IPS-15b (cell line): ENCODE data around the gene TIMM23.
"Not testable (repeated sequence)": the region's sequence is repeated elsewhere in the genome, so short reads cannot be mapped to it uniquely, and the experiment has no call there.

Experiments used
- H3K27me3 ChIP-seq: one replicate; pipeline ENCODE4 v1.6.1; 2013; ENCODE audit warnings: low read length; ENCODE audit not compliant: control insufficient read depth, insufficient read depth
- H3K36me3 ChIP-seq: one replicate; pipeline ENCODE4 v1.6.1; 2013; ENCODE audit warnings: low read length; ENCODE audit not compliant: control insufficient read depth, insufficient read depth
- H3K4me1 ChIP-seq: one replicate; pipeline ENCODE4 v1.6.1; 2013; ENCODE audit warnings: mild to moderate bottlenecking, low read length; ENCODE audit not compliant: control insufficient read depth, insufficient read depth
- H3K4me3 ChIP-seq: one replicate; pipeline ENCODE4 v1.5.1; 2013; ENCODE audit warnings: low read depth, low read length
- H3K9ac ChIP-seq: one replicate; pipeline ENCODE4 v1.6.1; 2013; ENCODE audit warnings: low read depth, mild to moderate bottlenecking, low read length
- H3K9me3 ChIP-seq: one replicate; pipeline ENCODE4 v1.6.1; 2013; ENCODE audit warnings: mild to moderate bottlenecking, low read length; ENCODE audit not compliant: control insufficient read depth, insufficient read depth

TIMM23 gene

DNA sequence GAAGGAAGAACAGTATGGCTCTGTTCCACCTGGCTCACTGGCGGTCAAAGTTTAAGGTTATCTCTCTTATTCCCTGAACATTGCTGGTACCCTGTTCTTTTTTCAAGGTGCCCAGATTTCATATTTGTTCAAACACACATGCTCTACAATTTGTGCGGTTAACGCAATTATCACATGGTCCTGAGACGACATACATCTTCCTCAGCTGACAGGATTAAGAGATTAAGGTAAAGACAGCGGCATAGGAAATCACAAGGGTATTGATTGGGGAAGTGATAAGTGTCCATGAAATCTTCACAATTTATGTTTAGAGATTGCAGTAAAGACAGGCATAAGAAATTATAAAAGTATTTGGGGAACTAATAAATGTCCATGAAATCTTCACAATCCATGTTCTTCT is 27.7 kb downstream of the TIMM23 start:
- Histone ChIP-seq H3K36me3 (peaks cover 14% of the 10 kb centered on the region), H3K4me1 (peaks cover 24% of the 10 kb centered on the region)
- not testable (repeated sequence) for H3K4me3 ChIP-seq, H3K27me3 ChIP-seq, H3K9me3 ChIP-seq, H3K9ac ChIP-seq

DNA sequence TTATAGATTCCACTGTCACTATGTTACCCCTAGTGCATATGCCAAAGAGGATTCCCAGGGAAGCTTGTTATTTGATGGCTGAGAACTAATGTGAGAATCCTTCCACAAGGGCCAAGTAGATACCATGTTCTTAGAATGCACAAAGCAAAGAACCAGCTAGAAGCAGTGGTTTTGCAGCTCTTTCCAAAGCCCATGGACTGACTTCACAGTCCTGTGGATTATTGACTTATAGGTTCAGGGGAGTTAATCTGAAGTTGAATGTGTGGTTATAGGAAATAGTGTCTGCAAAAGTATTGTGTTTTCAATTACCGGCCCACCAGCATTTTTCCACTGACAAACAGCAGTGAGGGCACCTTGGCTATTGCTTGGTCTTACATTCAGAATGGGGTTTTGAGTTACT is 28.2 kb downstream of the TIMM23 start:
- H3K4me1 ChIP-seq, result peaks cover 24% of the 10 kb centered on the region
- H3K4me3 ChIP-seq, result no peak overlapping the region
- H3K36me3 ChIP-seq, result peaks cover 15% of the 10 kb centered on the region
- no peaks in the 10 kb centered on the region for H3K27me3 ChIP-seq
- H3K9ac ChIP-seq, result no peak overlapping the region
- no peaks in the 10 kb centered on the region for H3K9me3 ChIP-seq

- Histone ChIP-seq H3K4me1 (peaks cover 24% of the 10 kb centered on the region), H3K4me3 (no peak overlapping the region), H3K9ac (no peak overlapping the region), H3K36me3 (peaks cover 17% of the 10 kb centered on the region), H3K9me3 (no peaks in the 10 kb centered on the region), H3K27me3 (no peaks in the 10 kb centered on the region)
These were observed 29.0 kb downstream of the TIMM23 start for GRCh38 chr10:46001187-46001756.

GRCh38 chr10:46002189-46002687 is 29.9 kb downstream of the TIMM23 start:
- Histone ChIP-seq H3K36me3 (peaks cover 17% of the 10 kb centered on the region), H3K4me1 (peaks cover 24% of the 10 kb centered on the region)
- not testable (repeated sequence) for H3K9me3 ChIP-seq, H3K27me3 ChIP-seq, H3K4me3 ChIP-seq, H3K9ac ChIP-seq

GRCh38 chr10:46002916-46003693 is 30.8 kb downstream of the TIMM23 start:
- Histone ChIP-seq H3K4me1 (peaks cover 17% of the 10 kb centered on the region), H3K36me3 (peaks cover 23% of the 10 kb centered on the region)

GRCh38 chr10:46004963-46005362 is 32.7 kb downstream of the TIMM23 start:
- H3K36me3 ChIP-seq, result peaks cover 39% of the 10 kb centered on the region
- peaks cover 10% of the 10 kb centered on the region for H3K4me1 ChIP-seq
- H3K9ac ChIP-seq, result no peak overlapping the region
- no peaks in the 10 kb centered on the region for H3K9me3 ChIP-seq
- no peak overlapping the region for H3K4me3 ChIP-seq
- no peaks in the 10 kb centered on the region for H3K27me3 ChIP-seq

More at GRCh38 chr10:46002916-46003693, 30.8 kb downstream of the TIMM23 start:
- Histone ChIP-seq H3K27me3 (no peaks in the 10 kb centered on the region), H3K4me3 (no peak overlapping the region), H3K9ac (no peak overlapping the region), H3K9me3 (no peaks in the 10 kb centered on the region)

DNA sequence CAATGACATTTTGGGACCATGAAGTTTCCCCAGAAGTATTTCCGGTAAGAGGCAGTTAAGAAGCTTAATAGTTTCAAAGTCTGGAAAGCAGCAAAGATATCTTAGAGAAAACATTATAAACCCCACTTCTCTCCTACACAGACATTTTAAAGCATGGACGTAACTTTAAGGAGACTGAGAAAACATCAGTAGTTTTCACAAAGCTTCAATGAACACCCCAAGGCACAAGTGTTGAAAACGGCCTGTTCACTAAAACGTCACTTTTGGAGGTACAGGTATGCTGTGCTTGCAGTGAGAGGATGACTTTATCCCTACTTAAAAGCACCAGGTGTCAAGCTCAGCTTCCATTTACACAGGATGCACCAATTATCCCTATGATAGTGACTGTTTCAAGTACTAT is 33.1 kb downstream of the TIMM23 start:
- Histone ChIP-seq H3K9me3 (no peaks in the 10 kb centered on the region), H3K9ac (no peak overlapping the region), H3K4me3 (no peak overlapping the region), H3K4me1 (peaks cover 8% of the 10 kb centered on the region), H3K27me3 (no peaks in the 10 kb centered on the region), H3K36me3 (peaks cover 39% of the 10 kb centered on the region)

- Histone ChIP-seq H3K4me1 (peaks cover under 1% of the 10 kb centered on the region), H3K27me3 (no peaks in the 10 kb centered on the region), H3K36me3 (peaks cover 44% of the 10 kb centered on the region), H3K9me3 (no peaks in the 10 kb centered on the region), H3K4me3 (no peak overlapping the region), H3K9ac (no peak overlapping the region)
These were observed 33.9 kb downstream of the TIMM23 start for GRCh38 chr10:46006219-46006618.

DNA sequence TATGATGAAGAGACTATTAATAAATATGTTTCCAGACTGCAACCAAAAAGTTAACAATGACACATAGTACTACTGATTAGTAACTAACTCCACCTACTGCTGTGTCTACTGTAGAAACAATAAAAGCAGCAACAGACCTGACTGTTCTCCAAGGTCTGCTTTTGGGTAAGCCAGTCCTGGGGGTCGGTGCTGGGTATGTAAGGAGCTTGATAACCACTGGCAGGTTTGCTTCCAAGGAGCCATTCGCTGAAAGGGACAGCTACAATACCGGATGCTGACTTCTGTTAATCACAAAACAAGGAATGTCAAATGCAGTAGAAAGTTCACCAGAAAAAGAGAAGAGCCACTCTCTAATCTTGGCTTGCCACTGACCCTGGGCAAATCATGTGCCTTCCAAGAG is 40.5 kb downstream of the TIMM23 start:
- H3K4me1 ChIP-seq, result no peaks in the 10 kb centered on the region
- peaks cover 36% of the 10 kb centered on the region for H3K36me3 ChIP-seq
- H3K27me3 ChIP-seq, result no peaks in the 10 kb centered on the region
- H3K9ac ChIP-seq, result no peak overlapping the region
- H3K4me3 ChIP-seq, result no peak overlapping the region
- no peaks in the 10 kb centered on the region for H3K9me3 ChIP-seq

DNA sequence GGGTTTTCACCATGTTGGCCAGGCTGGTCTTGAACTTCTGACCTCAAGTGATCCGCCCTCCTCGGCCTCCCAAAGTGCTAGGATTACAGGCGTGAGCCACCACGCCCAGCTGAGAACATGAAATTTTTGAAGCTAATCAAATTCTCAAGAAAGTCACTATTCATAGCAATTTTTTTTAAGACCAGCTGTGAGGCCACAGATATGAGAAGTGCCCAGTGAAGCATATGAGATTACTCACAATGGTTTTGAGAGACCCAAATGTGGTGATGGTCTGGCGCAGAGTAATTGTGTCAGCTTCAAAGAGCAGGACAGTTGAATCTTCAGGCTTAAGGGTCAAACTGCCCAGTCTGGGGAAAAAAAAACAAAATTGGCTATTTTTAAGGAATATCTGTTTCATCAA is 41.9 kb downstream of the TIMM23 start:
- H3K9ac ChIP-seq, result no peak overlapping the region
- H3K4me1 ChIP-seq, result no peaks in the 10 kb centered on the region
- H3K4me3 ChIP-seq, result no peak overlapping the region
- H3K9me3 ChIP-seq, result no peaks in the 10 kb centered on the region
- no peaks in the 10 kb centered on the region for H3K27me3 ChIP-seq
- H3K36me3 ChIP-seq, result peaks cover 22% of the 10 kb centered on the region

DNA sequence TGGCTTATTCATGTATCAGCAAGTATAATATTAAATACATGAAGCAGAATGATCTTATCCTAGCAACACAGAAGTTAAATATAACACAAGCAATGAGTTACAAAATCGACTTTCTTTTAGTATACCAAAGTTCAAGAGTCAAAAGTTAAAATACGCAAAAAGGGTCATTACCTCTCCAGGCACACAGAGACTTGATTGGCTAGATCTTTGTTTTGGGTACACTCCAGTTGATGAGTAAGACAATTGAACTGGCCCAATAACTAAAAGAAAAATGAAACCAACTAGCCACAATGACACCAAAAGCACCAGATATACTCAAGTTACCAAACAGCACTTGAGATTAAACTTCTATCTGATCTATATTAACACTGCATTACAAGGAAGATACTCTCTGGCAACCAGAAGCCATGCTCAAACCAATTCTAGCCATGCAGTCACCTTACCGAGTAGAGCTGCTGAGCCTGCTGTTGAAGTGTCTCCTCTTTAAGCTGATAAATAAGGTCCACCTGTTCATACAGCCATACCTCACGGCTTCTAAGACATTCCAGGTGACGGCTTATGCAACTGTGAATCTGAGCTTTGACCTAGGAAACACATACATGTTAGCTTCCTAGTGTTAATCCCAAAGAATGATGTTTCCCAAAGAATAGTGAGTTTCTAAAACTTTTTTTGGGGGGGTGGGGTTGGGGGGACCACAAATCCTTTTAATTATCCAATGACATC is 42.6 kb downstream of the TIMM23 start:
- Histone ChIP-seq H3K9ac (no peak overlapping the region), H3K9me3 (no peaks in the 10 kb centered on the region), H3K27me3 (no peaks in the 10 kb centered on the region), H3K4me3 (no peak overlapping the region), H3K4me1 (peaks cover 2% of the 10 kb centered on the region), H3K36me3 (peaks cover 15% of the 10 kb centered on the region)
